H1 (cell line): Measurements from ENCODE around the gene ZAR1. TPM values are rescaled to one million over a fixed set of nuclear protein-coding genes. Genes with fewer than 3 reads are reported as not detected.

Experiments
- CTCF ChIA-PET: fragments of 300-600 bp; sonication (Branson Sonifier 250); formaldehyde crosslinking; loops from one replicate; lab custom pipeline; 2021; ENCODE audit not compliant: partially characterized antibody; lab: Charles Lee
- POLR2A ChIA-PET: fragments of 300-600 bp; sonication (Branson Sonifier 250); formaldehyde crosslinking; loops from one replicate; lab custom pipeline; 2021; ENCODE audit warnings: inconsistent platforms; ENCODE audit not compliant: partially characterized antibody; lab: Charles Lee
- DNase-seq, 2 experiments: peaks; one replicate each; pipeline versions ENCODE4 v3.0.0 to v3.0.0-alpha.2; 2010 to 2022; ENCODE audit warnings: low spot score in 2 of 2, low read depth in 1 of 2, mixed read lengths in 1 of 2
- FAIRE-seq: peaks from 2 replicates; lab custom pipeline; 2011; peaks lifted over from hg19 to GRCh38; lab: Jason Lieb, UNC
- H2AFZ ChIP-seq: 2 replicates; pipeline ENCODE4 v1.8.1; 2012; ENCODE audit warnings: low read length, inconsistent platforms
- H2AK5ac ChIP-seq: 2 replicates; pipeline ENCODE4 v1.6.1; 2013; ENCODE audit warnings: low read depth, low read length
- H2BK120ac ChIP-seq: replicated peaks from 2 replicates; pipeline ENCODE3; 2013; ENCODE audit warnings: low read depth, low read length, inconsistent platforms
- H2BK12ac ChIP-seq: 2 replicates; pipeline ENCODE4 v1.6.1; 2013; ENCODE audit warnings: low read depth, low read length
- H2BK15ac ChIP-seq: 2 replicates; pipeline ENCODE4 v1.6.1; 2013; ENCODE audit warnings: low read length
- H2BK20ac ChIP-seq: 2 replicates; pipeline ENCODE4 v1.6.1; 2013; ENCODE audit warnings: low read length
- H2BK5ac ChIP-seq: 2 replicates; pipeline ENCODE4 v1.6.1; 2013; ENCODE audit warnings: low read depth, low read length
- H3K14ac ChIP-seq: 2 replicates; pipeline ENCODE4 v1.6.1; 2013; ENCODE audit warnings: inconsistent platforms; ENCODE audit not compliant: insufficient read length
- H3K18ac ChIP-seq: 2 replicates; pipeline ENCODE4 v1.6.1; 2013; ENCODE audit warnings: low read length; ENCODE audit errors: extremely low read depth
- H3K23ac ChIP-seq: 2 replicates; pipeline ENCODE4 v1.6.1; 2013; ENCODE audit warnings: inconsistent platforms; ENCODE audit not compliant: insufficient read length
- H3K23me2 ChIP-seq: 2 replicates; pipeline ENCODE4 v1.6.1; 2013; ENCODE audit warnings: low read depth, low read length
- H3K27ac ChIP-seq: 2 replicates; pipeline ENCODE4 v1.6.1; 2011; ENCODE audit warnings: low read depth, low read length, inconsistent platforms
- H3K27me3 ChIP-seq, 4 experiments: replicated peaks in 1 of 4; 1 replicate in 1 of 4; 2 replicates in 3 of 4; pipeline versions ENCODE4 v1.6.1 to v1.8.1; 2011 to 2013; ENCODE audit warnings: low read length in 3 of 4, mild to moderate bottlenecking in 3 of 4, inconsistent platforms in 2 of 4, mixed read lengths in 2 of 4, moderate library complexity in 1 of 4; ENCODE audit not compliant: control insufficient read depth in 3 of 4, insufficient read depth in 3 of 4; ENCODE audit errors: extremely low read depth in 1 of 4
- H3K36me3 ChIP-seq, 4 experiments: 2 replicates each; pipeline versions ENCODE4 v1.6.1 to v1.8.1; 2011 to 2013; ENCODE audit warnings: mild to moderate bottlenecking in 4 of 4, low read length in 3 of 4, moderate library complexity in 2 of 4, control low read depth in 1 of 4, inconsistent platforms in 1 of 4; ENCODE audit not compliant: insufficient read depth in 4 of 4, control insufficient read depth in 2 of 4
- H3K4ac ChIP-seq: replicated peaks from 2 replicates; pipeline ENCODE3; 2013; ENCODE audit warnings: low read length, low read depth, mixed read lengths, inconsistent platforms; ENCODE audit not compliant: insufficient read length
- H3K4me1 ChIP-seq, 4 experiments: replicated peaks in 1 of 4; 1 replicate in 1 of 4; 2 replicates in 3 of 4; pipeline versions ENCODE4 v1.6.1 to v1.8.1; 2011 to 2013; ENCODE audit warnings: low read length in 3 of 4, inconsistent platforms in 2 of 4, mixed read lengths in 1 of 4; ENCODE audit not compliant: insufficient read depth in 4 of 4, control insufficient read depth in 3 of 4
- H3K4me2 ChIP-seq, 2 experiments: 2 replicates each; pipeline versions ENCODE4 v1.6.1 to v1.8.1; 2011 to 2013; ENCODE audit warnings: low read depth in 2 of 2, low read length in 2 of 2, control low read depth in 1 of 2, inconsistent platforms in 1 of 2, mild to moderate bottlenecking in 1 of 2; ENCODE audit not compliant: insufficient read depth in 1 of 2
- H3K4me3 ChIP-seq, 4 experiments: fragments of 200-600, 300-600 bp in 1 of 4; sonication (generic), shearing (Covaris generic), sonication (Bioruptor Twin) in 1 of 4; 2 replicates each; pipeline versions ENCODE4 v1.5.1 to v1.8.1; 2011 to 2016; ENCODE audit warnings: low read length in 4 of 4, low read depth in 3 of 4, control low read depth in 2 of 4, inconsistent platforms in 2 of 4, mild to moderate bottlenecking in 2 of 4, mixed read lengths in 1 of 4, moderate library complexity in 1 of 4; ENCODE audit not compliant: insufficient read depth in 2 of 4; ENCODE audit errors: extremely low read depth in 1 of 4
- H3K56ac ChIP-seq: replicated peaks from 2 replicates; pipeline ENCODE3; 2013; ENCODE audit warnings: low read depth, mild to moderate bottlenecking, mixed read lengths, low read length, inconsistent platforms; ENCODE audit not compliant: insufficient read length
- H3K79me1 ChIP-seq: 2 replicates; pipeline ENCODE4 v1.6.1; 2013; ENCODE audit warnings: low read depth, low read length, control low read depth
- H3K79me2 ChIP-seq, 2 experiments: 2 replicates each; pipeline versions ENCODE4 v1.6.1 to v1.8.1; 2012 to 2013; ENCODE audit warnings: low read length in 2 of 2, mild to moderate bottlenecking in 2 of 2, inconsistent platforms in 1 of 2; ENCODE audit not compliant: insufficient read depth in 2 of 2, control insufficient read depth in 1 of 2
- H3K9ac ChIP-seq, 4 experiments: replicated peaks in 1 of 4; 1 replicate in 1 of 4; 2 replicates in 3 of 4; pipeline versions ENCODE4 v1.6.1 to v1.8.1; 2011 to 2013; ENCODE audit warnings: low read depth in 3 of 4, low read length in 3 of 4, control low read depth in 2 of 4, mild to moderate bottlenecking in 2 of 4, moderate library complexity in 2 of 4, inconsistent platforms in 1 of 4; ENCODE audit errors: extremely low read depth in 1 of 4
- H3K9me3 ChIP-seq, 2 experiments: 2 replicates each; pipeline versions ENCODE4 v1.6.1 to v1.8.1; 2012 to 2013; ENCODE audit warnings: mild to moderate bottlenecking in 2 of 2, moderate library complexity in 2 of 2, control low read depth in 1 of 2, inconsistent platforms in 1 of 2, low read depth in 1 of 2, low read length in 1 of 2, mixed read lengths in 1 of 2; ENCODE audit not compliant: insufficient read depth in 2 of 2
- H4K20me1 ChIP-seq, 2 experiments: replicated peaks in 1 of 2; 2 replicates each; pipeline versions ENCODE3 to v1.8.1; 2011 to 2013; ENCODE audit warnings: inconsistent platforms in 2 of 2, low read length in 2 of 2, mild to moderate bottlenecking in 1 of 2; ENCODE audit not compliant: insufficient read depth in 2 of 2, control insufficient read depth in 1 of 2
- H4K5ac ChIP-seq: 2 replicates; pipeline ENCODE4 v1.6.1; 2013; ENCODE audit warnings: low read length, low read depth, mixed read lengths, inconsistent platforms; ENCODE audit not compliant: insufficient read length
- H4K8ac ChIP-seq: 2 replicates; pipeline ENCODE4 v1.8.0; 2013; ENCODE audit warnings: mild to moderate bottlenecking, moderate library complexity, low read length, inconsistent platforms; ENCODE audit not compliant: insufficient read depth; ENCODE audit errors: extremely low read depth
- H4K91ac ChIP-seq: replicated peaks from 2 replicates; pipeline ENCODE3; 2013; ENCODE audit warnings: low read length, mixed read lengths, inconsistent platforms; ENCODE audit not compliant: insufficient read length
- BCL11A ChIP-seq, 2 experiments: IDR thresholded peaks; one replicate each; pipeline ENCODE4 v1.6.1; 2011; ENCODE audit warnings: low read depth in 2 of 2, low read length in 2 of 2, mild to moderate bottlenecking in 2 of 2
- BRCA1 ChIP-seq: IDR thresholded peaks from 2 replicates; pipeline ENCODE4 v1.6.1; 2012; ENCODE audit warnings: low read depth, low read length, improper control_type of control experiment
- CEBPB ChIP-seq: IDR thresholded peaks from 2 replicates; pipeline ENCODE4 v1.6.1; 2012; ENCODE audit warnings: low read depth, low read length
- GTF2F1 ChIP-seq: IDR thresholded peaks from 2 replicates; pipeline ENCODE4 v1.6.1; 2012; ENCODE audit warnings: low read depth, low read length, improper control_type of control experiment, borderline replicate concordance
- MAFK ChIP-seq: IDR thresholded peaks from 2 replicates; pipeline ENCODE4 v1.6.1; 2012; ENCODE audit warnings: low read depth, mild to moderate bottlenecking, improper control_type of control experiment, low read length
- NANOG ChIP-seq: IDR thresholded peaks from 2 replicates; pipeline ENCODE4 v1.6.1; 2011; ENCODE audit warnings: low read length, low read depth, mild to moderate bottlenecking, inconsistent platforms; ENCODE audit not compliant: insufficient read depth, poor library complexity, severe bottlenecking
- PHF8 ChIP-seq: fragments of 200-600 bp; sonication (generic); conservative IDR thresholded peaks from 2 replicates; pipeline ENCODE4 v1.7.1; 2012; ENCODE audit warnings: low read depth, mild to moderate bottlenecking, inconsistent platforms, low read length, moderate library complexity
- SRF ChIP-seq: IDR thresholded peaks from 2 replicates; pipeline ENCODE4 v1.6.1; 2011; ENCODE audit warnings: mild to moderate bottlenecking, low read depth, low read length, moderate library complexity
- TBP ChIP-seq: IDR thresholded peaks from 2 replicates; pipeline ENCODE4 v1.6.1; 2011; ENCODE audit warnings: low read depth, low read length, improper control_type of control experiment
- ZNF274 ChIP-seq: IDR thresholded peaks from 2 replicates; pipeline ENCODE4 v1.7.0; 2012; ENCODE audit warnings: low read length, borderline replicate concordance; ENCODE audit errors: extremely low read depth
- WGBS, 2 experiments: shearing (Covaris generic) in 1 of 2; methylation state at CpG; one replicate each; pipeline versions ENCODE4 v1.1.6 to v1.1.7; 2013 to 2015; ENCODE audit warnings: low lambda C conversion rate in 2 of 2, mixed read lengths in 2 of 2, inconsistent platforms in 1 of 2, low coverage in 1 of 2, missing lambda C conversion rate in 1 of 2; ENCODE audit not compliant: insufficient replicate concordance in 2 of 2, insufficient coverage in 1 of 2, insufficient read length in 1 of 2; ENCODE audit errors: extremely low coverage in 1 of 2, missing lambda C conversion rate in 1 of 2; 5-methylcytosine and 5-hydroxymethylcytosine counted together
- polyA plus RNA-seq, 7 experiments: library from polyadenylated mRNA; depleted of rRNA in 3 of 7; stranded (reverse) in 5 of 7; unstranded in 2 of 7; fragments of >200 nt in 5 of 7; fragments of 200-250 nt in 2 of 7; gene quantifications; 1 replicate in 5 of 7; 2 replicates in 1 of 7; 4 replicates in 1 of 7; pipeline versions ENCODE4 v1.2.1 to v1.2.3, GENCODE V29; 2011 to 2013; ENCODE audit warnings: missing spikeins in 2 of 7, mixed read lengths in 2 of 7
- total RNA-seq: library from RNA; stranded (reverse); fragmentation: NEBNext Ultra II Directional; extraction: Animal tissue kit (Norgen Biotek cat#: 25700); gene quantifications from 2 replicates; pipeline ENCODE4 v1.2.1, GENCODE V29; 2021
- TF ChIP-seq, protein P1 (sequence below): IDR thresholded peaks from 2 replicates; pipeline ENCODE4 v1.6.1; 2011; ENCODE audit warnings: low read length, improper control_type of control experiment

Gene ZAR1
- total and polyA plus RNA-seq, 2 of the 8 experiments (the other 6 are each of a cell fraction or from before 2014, with no cell fraction given): 0.33 to 0.78 TPM

DNA sequence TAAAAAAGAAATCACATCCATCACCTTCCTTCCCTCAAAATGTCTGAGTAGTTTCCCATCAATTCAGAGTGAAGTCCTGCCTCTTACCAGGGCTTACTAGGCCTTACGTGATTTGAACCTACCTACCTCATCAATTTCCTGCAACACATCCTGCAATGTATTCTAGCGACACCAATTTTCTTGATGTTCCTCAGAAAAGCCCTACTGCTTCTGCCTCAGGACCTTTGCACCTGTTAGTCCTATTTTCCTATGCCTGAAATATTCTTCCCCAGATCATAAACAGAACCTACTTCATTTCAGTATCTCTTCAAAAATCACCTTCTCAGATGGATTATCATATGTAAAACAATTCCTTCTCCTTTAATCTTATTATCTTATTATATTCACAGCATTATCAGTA is 52.8 kb downstream of the ZAR1 start:
- 91% methylated on average over 2 of the region's 2 CpGs; no CpG with 5 or more reads in 1 of the 2 experiments for WGBS, 2 experiments
- POLR2A ChIA-PET: no interaction called here

More for the DNA sequence above, 52.8 kb downstream of the ZAR1 start:
- no peak overlapping the region for H3K18ac ChIP-seq
- no peaks in the 10 kb centered on the region for H3K9me3 ChIP-seq
- no peak overlapping the region for H2BK120ac ChIP-seq
- H2AK5ac ChIP-seq: no peak overlapping the region
- H4K8ac ChIP-seq: no peak overlapping the region
- H3K4ac ChIP-seq: no peak overlapping the region
- H4K20me1 ChIP-seq: peaks cover 0 to 3% of the 10 kb centered on the region in 2 experiments
- H3K36me3 ChIP-seq: peaks cover 2 to 50% (median 31%) of the 10 kb centered on the region in 4 experiments; a peak in 7 of 8 replicates
- H2BK12ac ChIP-seq: no peak overlapping the region
- no peak for TF ChIP-seq GTF2F1
- TF ChIP-seq TBP: no peak
- TF ChIP-seq, protein P1, sequence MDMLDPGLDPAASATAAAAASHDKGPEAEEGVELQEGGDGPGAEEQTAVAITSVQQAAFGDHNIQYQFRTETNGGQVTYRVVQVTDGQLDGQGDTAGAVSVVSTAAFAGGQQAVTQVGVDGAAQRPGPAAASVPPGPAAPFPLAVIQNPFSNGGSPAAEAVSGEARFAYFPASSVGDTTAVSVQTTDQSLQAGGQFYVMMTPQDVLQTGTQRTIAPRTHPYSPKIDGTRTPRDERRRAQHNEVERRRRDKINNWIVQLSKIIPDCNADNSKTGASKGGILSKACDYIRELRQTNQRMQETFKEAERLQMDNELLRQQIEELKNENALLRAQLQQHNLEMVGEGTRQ: no peak
- TF ChIP-seq ZNF274: no peak
- TF ChIP-seq BRCA1: no peak
- TF ChIP-seq NANOG: no peak
- no peak for TF ChIP-seq MAFK
- TF ChIP-seq PHF8: no peak
- no peak for TF ChIP-seq SRF
- no peak for TF ChIP-seq BCL11A (IDR thresholded peaks at IDR 0.05; ENCODE audit: low read depth in 2 of 2, low read length in 2 of 2)
- TF ChIP-seq CEBPB: no peak
- peaks cover 0 to 1% (median 0%) of the 10 kb centered on the region in 4 experiments; a peak in 1 of 7 replicates for H3K27me3 ChIP-seq
- no peak overlapping the region for H2BK5ac ChIP-seq
- H3K56ac ChIP-seq: no peak overlapping the region
- no peak overlapping the region for H3K9ac ChIP-seq
- no peak overlapping the region for H4K5ac ChIP-seq
- H3K79me2 ChIP-seq: no peaks in the 10 kb centered on the region
- no peak overlapping the region for H3K4me3 ChIP-seq
- no peaks in the 10 kb centered on the region for H3K79me1 ChIP-seq
- H3K14ac ChIP-seq: no peak overlapping the region
- no peaks in the 10 kb centered on the region; a peak in 1 of 7 replicates for H3K4me1 ChIP-seq
- DNase-seq (no peak), FAIRE-seq (no peak)
- no peak overlapping the region for H2BK15ac ChIP-seq
- no peaks in the 10 kb centered on the region for H3K23me2 ChIP-seq
- H3K4me2 ChIP-seq: no peak overlapping the region
- CTCF ChIA-PET: interaction anchor here (2.6 kb wide), 1 partner anchor 415 kb away, joined by 7 read pairs; no protein-coding TSS in a partner anchor
- H3K23ac ChIP-seq: no peak overlapping the region
- no peak overlapping the region for H2BK20ac ChIP-seq
- no peak overlapping the region for H2AFZ ChIP-seq
- H3K27ac ChIP-seq: no peak overlapping the region
- H4K91ac ChIP-seq: no peak overlapping the region
